GM19193 (cell line): ENCODE measurements around the gene GAS5.

Experiments
- POLR2A ChIP-seq: IDR thresholded peaks from 4 replicates; pipeline ENCODE4 v1.6.1; 2011; ENCODE audit not compliant: insufficient read depth, insufficient read length; ENCODE audit errors: extremely low read depth

GAS5 gene

DNA sequence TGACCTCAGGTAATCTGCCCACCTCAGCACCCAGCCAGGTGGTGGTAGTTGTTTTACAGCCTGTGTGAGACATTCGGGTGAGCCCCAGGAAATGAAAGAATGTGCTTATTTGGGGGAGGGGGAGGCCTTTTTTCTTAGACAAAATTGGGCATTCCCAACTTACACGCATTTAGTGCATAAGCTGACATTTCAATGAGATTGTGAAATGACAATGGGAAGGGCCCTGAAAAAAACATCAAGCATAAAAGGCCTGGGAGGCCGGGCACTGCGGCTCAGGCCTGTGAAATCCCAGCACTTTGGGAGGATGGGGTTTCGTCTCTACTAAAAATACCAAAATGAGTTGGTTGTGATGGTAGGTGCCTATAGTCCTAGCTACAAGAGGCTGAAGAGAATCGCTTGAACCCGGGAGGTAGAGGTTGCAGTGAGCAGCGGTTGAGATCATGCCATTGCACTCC lies 5.0 kb downstream of the GAS5 start:
- no peak for TF ChIP-seq POLR2A

DNA sequence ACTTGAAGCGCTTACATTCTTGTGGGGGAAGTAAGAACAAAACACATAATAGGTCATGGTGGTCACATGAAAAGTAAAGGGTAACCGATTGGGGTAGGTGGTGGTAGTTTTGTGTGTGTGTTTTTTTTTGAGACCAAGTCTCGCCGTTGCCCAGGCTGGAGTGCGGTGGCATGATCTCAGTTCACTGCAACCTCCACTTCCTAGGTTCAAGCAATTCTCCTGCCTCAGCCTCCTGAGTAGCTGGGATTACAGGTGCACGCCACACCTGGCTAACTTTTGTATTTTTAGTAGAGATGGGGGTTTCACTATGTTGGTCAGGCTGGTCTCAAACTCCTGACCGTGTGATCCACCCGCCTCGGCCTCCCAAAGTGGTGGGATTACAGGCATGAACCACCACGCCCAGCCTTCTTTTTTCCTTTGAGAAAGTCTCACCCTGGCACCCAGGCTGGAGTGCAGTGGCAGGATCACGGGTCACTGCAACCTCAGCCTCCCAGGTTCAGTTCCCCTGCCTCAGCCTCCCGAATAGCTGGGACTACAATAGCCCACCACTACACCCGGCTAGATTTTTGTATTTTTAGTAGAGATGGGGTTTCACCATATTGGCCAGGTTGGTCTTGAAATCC lies 5.5 kb downstream of the GAS5 start:
- peak; percentile 52 for TF ChIP-seq POLR2A

DNA sequence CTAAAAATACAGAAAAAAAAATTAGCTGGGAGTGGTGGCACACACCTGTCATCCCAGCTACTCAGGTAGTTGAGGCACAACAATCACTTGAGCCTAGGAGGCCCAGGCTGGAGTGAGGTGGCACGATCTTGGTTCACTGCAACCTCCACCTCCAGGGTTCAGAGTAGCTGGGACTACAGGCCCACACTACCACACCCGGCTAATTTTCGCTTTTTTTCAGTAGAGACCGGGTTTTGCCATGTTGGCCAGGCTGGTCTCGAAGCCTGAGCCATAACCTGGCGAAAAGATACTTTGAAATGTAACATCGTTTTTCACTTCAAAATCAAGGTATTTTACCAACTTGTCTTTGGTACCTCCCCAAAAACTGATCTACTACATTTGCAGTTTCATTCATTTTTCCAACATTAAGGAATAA lies 6.1 kb downstream of the GAS5 start:
- TF ChIP-seq POLR2A: no peak

DNA sequence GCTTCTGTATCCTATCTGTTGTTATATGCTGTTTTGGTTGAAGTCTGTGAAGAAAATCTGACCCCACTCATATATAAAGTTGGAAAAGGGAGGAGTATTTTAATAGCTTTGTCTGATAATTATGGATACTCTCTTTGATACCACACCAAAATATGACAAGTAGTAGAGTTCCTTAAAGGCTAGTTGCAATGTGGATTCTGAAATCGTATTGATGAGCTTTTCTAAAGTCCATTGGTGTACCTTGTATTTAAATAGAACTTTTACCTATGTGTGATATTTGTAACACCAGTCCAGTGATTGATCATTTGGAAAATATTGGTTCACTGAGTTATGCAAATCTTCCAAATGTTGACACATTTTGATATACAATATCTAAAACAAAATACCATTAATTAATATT lies 7.7 kb downstream of the GAS5 start:
- TF ChIP-seq POLR2A: no peak

DNA sequence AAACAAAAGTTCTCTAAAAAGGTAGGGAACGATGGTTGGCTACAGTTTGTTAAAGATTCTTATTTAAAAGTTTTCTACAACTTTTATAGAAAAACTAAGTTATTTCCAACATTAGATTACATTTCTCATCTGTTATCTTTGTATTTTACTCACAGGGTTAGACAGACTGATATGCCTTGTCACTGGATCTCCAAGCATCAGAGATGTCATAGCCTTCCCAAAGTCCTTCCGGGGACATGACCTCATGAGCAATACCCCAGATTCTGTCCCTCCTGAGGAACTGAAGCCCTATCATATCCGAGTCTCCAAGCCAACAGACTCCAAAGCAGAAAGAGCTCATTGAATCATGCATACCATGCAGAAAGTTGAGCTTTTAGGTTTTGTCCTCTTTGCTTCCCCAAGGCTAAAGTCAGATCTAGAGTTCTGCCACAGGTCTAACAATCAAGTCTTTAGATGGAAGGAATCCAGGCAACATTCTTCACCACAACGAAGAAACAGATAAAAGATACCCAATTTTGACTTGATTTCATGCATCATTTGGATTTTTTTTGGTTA lies 10.3 kb downstream of the GAS5 start:
- no peak for TF ChIP-seq POLR2A

DNA sequence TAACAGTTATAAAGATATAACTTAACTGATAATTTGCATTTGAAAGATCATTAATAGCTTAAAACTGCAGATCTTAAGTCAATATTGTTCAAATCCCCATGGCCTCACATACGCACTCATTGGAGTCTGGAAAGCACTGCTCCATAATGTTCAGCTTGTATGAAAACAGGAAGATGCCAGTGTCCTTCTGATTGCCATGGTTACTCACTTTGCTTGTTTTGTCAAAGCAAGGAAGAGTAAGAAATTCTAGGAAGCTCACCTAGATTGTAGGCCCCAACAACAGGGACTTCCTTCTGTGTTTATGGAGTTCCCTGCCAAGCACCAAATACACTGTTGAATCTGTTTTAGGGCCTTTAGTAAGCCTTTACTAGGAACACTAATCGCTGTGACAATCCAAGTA lies 10.9 kb downstream of the GAS5 start:
- no peak for TF ChIP-seq POLR2A

DNA sequence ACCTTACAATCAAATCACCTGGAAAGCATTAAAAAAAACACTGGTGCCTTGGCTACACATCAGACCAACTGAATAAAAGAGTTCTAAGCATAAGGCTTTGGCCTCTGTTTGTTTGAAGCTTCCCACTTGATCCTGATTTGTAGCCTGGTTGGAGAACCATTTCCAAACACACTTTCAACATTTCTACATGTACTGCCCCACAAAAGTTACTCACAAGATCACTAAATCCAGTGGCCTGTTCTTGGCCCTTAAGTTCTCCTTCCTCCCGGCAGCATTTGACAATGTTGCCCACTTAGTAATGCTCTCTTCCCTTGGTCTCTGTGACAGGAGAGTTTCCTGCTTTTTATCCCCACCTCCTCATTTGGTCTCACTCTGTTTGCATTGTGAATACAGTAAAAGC lies 11.8 kb downstream of the GAS5 start:
- TF ChIP-seq POLR2A: no peak

DNA sequence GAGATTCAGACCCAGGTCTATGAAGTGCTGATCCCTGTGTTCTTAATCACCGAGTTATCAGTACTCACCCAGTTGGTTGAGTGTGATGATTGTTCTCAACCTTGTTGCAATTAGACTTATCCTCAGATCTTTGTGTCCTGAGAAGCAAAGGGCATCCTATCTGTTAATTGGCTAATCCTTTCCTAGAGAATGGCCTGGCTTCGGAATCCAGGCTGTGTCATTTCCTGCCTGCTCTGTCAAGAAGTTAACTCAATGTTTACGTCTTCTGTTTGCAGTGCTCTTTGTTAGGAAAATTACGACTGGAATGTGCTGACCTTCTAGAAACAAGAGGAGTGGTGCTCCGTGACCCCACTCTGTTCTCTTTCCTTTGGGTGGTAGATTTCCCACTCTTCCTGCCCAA lies 14.7 kb downstream of the GAS5 start:
- no peak for TF ChIP-seq POLR2A

DNA sequence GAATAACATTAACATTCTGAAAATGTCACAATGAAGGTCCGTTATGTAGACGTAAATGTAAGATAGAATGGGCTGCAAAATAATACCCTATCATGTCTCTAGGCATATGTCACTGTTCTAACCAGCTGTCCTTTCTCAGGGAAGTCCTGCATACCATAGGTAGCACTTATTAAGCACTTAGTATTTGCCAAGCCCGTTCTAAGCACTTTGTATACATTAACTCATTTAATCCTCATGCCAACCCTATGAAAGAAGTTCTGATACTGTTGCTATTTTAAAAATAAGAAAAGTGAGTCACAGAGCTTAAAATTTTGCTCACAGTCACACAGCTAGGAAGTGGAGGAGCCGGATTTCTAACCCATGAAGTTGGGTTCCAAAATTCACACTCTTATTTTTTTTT lies 15.7 kb downstream of the GAS5 start:
- no peak for TF ChIP-seq POLR2A

DNA sequence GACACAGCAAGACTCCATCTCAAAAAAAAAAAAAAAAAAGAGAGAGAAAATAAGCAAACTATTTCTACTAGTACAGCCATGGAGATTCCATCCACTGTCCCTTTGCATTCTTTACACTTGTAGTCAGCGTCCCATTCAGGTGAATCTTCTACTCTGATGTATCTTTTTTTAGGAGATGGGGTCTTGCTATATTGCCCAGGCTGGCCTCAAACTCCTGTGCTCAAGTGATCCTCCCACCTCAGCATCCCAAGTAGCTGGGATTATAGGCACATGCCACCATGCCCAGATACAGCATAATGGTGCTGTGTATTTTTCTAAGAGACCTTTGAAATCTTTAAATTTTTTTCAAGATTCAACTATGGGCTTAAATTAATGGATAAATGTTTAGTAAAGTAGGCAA lies 35.0 kb downstream of the GAS5 start:
- no peak for TF ChIP-seq POLR2A

DNA sequence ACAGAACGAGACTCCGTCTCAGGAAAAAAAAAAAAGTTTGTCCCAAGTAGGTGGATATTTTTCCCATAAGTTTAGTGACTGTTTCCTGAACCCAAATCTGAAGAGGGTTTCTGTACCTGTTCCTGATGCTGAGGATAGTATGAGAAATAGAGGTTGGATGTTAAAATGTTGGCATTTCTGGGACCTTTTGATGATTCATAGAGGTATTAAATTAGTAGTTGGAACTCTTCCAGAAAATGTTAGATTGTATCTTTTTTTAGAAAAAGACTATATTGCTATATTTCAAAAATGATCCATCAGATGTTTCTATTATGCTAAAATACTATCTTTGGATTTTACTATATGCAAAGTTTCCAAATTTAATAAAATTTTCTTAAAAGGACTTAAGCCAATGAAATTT lies 40.2 kb downstream of the GAS5 start:
- no peak for TF ChIP-seq POLR2A

DNA sequence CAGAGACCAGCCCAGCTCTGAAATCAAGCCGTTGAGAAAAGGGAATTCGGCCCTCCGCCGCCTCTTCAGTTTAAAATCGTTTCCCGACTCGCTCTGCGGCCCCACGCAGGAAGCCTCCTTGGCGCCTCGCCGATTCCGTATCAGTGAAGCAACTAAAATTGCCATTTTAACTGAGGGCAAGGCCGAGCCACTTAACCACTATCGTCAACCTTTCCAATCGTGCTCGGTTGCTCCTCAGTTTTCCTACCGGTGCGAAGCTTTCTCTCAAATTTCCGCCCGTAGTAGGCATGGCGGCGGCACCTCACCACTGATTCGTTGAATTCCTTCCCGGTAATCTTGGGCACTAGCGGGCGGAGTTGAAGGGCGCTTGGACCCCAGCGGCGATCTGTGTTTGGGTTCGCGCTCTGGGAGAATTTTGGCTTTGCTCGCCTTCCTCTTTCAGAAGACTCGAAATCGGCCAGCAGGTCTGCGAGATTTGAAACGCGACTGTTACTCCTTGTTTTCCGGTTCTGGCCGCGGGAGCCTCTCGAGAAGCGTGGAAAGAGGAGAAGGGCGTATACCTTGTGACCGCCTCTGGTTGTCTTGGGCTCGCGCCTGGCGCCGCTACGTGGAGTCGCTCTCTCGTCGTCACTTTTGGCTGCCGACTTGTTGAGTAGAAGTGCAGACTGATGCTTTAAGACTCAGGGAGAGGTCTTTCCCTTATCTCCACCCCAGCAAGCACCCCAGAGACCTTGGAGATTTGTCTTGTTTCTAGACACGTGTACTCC lies 43.3 kb downstream of the GAS5 start, which contains the start of the genes CENPL and DARS2:
Gene CENPL (minus strand): TSS at position 569 of the 767 bp plus-strand sequence. CDS start 13,584 bp downstream, outside the sequence.
Gene DARS2 (plus strand): TSS at position 359 of the 767 bp plus-strand sequence. CDS start 557 bp downstream, outside the sequence.
- TF ChIP-seq POLR2A: peak; percentile 70

DNA sequence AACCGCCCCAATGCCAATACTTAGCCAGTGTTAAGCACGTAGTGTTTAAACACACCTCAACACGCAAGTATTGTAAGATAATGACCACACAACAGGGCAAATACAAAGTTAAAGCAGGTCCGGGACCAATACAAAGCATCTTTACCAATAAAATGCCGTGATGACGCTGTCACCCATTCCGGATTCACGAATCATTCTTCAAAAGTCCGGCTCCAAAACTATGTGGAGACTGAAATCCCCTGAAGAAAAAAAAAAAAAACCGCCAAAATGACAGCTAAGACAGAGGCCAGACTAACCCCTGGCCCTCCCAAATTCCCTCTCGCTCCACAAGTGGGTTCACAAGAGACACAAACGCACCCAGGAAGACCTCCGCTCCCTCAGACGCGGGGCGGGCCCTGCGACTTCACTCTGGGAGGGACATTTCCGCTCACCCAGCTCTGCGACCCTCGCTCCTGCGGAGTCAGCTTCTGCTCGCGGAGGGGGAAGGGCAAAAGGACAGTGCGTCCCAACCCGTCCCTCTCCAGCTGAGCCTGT lies 43.9 kb downstream of the GAS5 start:
- TF ChIP-seq POLR2A: no peak

DNA sequence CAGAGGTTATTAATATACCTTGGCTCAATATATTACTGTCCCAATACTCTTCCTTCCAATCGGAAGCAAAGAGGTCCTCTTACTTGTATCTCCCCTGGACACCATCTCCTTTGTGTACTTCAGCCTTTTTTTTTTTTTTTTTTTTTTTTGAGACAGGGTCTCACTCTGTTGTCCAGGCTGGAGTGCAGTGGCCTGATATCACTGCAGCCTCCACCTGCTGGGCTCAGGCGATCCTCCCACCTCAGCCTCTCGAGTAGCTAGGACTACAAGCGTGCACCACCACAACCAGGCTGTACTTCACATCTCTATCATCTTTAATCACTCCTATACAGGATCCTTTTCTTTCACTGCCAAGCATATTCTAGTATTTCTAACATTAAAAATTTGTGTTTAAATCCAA lies 46.1 kb downstream of the GAS5 start:
- no peak for TF ChIP-seq POLR2A

DNA sequence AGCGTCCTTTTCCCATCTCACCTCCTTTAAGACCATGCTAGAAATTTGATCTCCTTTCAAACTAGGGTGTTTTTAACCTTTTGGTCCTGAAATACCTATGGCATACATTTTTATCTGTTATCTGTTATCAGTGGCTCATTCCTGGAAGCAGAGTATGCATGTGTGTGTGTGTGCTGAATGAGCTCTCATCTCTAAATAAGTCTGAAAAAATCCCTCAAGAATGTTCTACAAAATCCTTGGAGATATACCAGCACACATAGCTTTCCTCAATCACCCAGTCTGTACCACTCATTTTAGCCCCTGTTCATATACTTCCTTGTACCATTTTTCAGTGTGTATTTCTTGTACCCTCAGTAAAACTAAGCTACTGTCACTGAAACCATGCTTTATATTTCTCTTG lies 49.3 kb downstream of the GAS5 start:
- no peak for TF ChIP-seq POLR2A
